AG04450 (cell line): ENCODE data around the gene NDUFAF5. TPM values are rescaled to one million over a fixed set of nuclear protein-coding genes. Genes with fewer than 3 reads are reported as not detected.

Experiments used
- CTCF ChIA-PET: fragments of 300-600, 350-600 bp; formaldehyde crosslinking; extraction: SDS; loops from one replicate; lab custom pipeline; 2022; ENCODE audit warnings: antibody characterized with exemption, inconsistent platforms; lab: Charles Lee
- POLR2A ChIA-PET: fragments of 350-600 bp; formaldehyde crosslinking; extraction: SDS; loops from one replicate; lab custom pipeline; 2021; ENCODE audit warnings: antibody characterized with exemption, inconsistent platforms; lab: Yijun Ruan, JAX
- DNase-seq: peaks from one replicate; pipeline ENCODE4 v3.0.0-alpha.2; 2011; ENCODE audit warnings: low read depth, low spot score
- H3K27ac ChIP-seq: one replicate; pipeline ENCODE4 v1.5.1; 2012; ENCODE audit warnings: low read depth, low read length, control low read depth
- H3K27me3 ChIP-seq: one replicate; pipeline ENCODE4 v1.6.0; 2012; ENCODE audit warnings: low read length; ENCODE audit not compliant: control insufficient read depth, insufficient read depth
- H3K4me3 ChIP-seq: 2 replicates; pipeline ENCODE4 v1.5.1; 2011; ENCODE audit warnings: mild to moderate bottlenecking, low read depth, low read length, control low read depth
- H3K9me3 ChIP-seq: 2 replicates; pipeline ENCODE4 v1.5.1; 2012; ENCODE audit warnings: low read length; ENCODE audit not compliant: control insufficient read depth, insufficient read depth
- CTCF ChIP-seq: IDR thresholded peaks from 2 replicates; pipeline ENCODE4 v1.5.1; 2011; ENCODE audit warnings: low read depth, low read length, control low read depth, inconsistent platforms
- polyA plus RNA-seq: library from polyadenylated mRNA; depleted of rRNA; stranded (reverse); fragments of >200 nt; gene quantifications from 2 replicates; pipeline ENCODE4 v1.2.3, GENCODE V29; 2011

The NDUFAF5 gene
- polyA plus RNA-seq, 1 experiment = 24.1 TPM

- POLR2A ChIA-PET = no interaction called here
- H3K27ac ChIP-seq = no peak overlapping the region
- CTCF ChIA-PET = interaction anchor here (5.6 kb wide), 1 partner anchor 10 kb away, joined by 43 read pairs; no protein-coding TSS in a partner anchor
- no peak for DNase-seq
- no peak for TF ChIP-seq CTCF
- no peak overlapping the region for H3K4me3 ChIP-seq
- H3K27me3 ChIP-seq = no peaks in the 10 kb centered on the region
- no peaks in the 10 kb centered on the region for H3K9me3 ChIP-seq
Measured at GRCh38 chr20:13809373-13809772, 24.5 kb downstream of the NDUFAF5 start.

- Histone ChIP-seq H3K9me3 (no peaks in the 10 kb centered on the region), H3K27ac (no peak overlapping the region), H3K27me3 (no peaks in the 10 kb centered on the region), H3K4me3 (no peak overlapping the region)
- POLR2A ChIA-PET = no interaction called here
- TF ChIP-seq CTCF = no peak
- DNase-seq = no peak
- CTCF ChIA-PET = interaction anchor here (1.0 to 5.6 kb wide), 2 partner anchors 9 to 22 kb away, joined by 3 to 43 read pairs; no protein-coding TSS in a partner anchor
Measured at GRCh38 chr20:13809855-13810254, 25.0 kb downstream of the NDUFAF5 start.

- Histone ChIP-seq H3K27me3 (no peaks in the 10 kb centered on the region), H3K4me3 (no peak overlapping the region), H3K9me3 (no peaks in the 10 kb centered on the region), H3K27ac (no peak overlapping the region)
- TF ChIP-seq CTCF = no peak
- DNase-seq = no peak
- POLR2A ChIA-PET = no interaction called here
- CTCF ChIA-PET = interaction anchor here (1.0 to 5.6 kb wide), 2 partner anchors 9 to 23 kb away, joined by 3 to 43 read pairs; no protein-coding TSS in a partner anchor
Measured at GRCh38 chr20:13810446-13810845, 25.6 kb downstream of the NDUFAF5 start.

GRCh38 chr20:13813910-13814309 lies 29.1 kb downstream of the NDUFAF5 start:
- no peak overlapping the region for H3K4me3 ChIP-seq
- no peak overlapping the region for H3K27ac ChIP-seq
- no peak for DNase-seq
- no peaks in the 10 kb centered on the region for H3K27me3 ChIP-seq
- POLR2A ChIA-PET = no interaction called here
- CTCF ChIA-PET = no interaction called here
- TF ChIP-seq CTCF = no peak
- H3K9me3 ChIP-seq = no peaks in the 10 kb centered on the region

GRCh38 chr20:13814672-13815071 lies 29.8 kb downstream of the NDUFAF5 start:
- Histone ChIP-seq H3K9me3 (no peaks in the 10 kb centered on the region), H3K27me3 (no peaks in the 10 kb centered on the region), H3K27ac (no peak overlapping the region), H3K4me3 (no peak overlapping the region)
- CTCF ChIA-PET = no interaction called here
- no peak for TF ChIP-seq CTCF
- POLR2A ChIA-PET = no interaction called here
- DNase-seq = no peak
